CD4-positive, alpha-beta memory T cell (primary cell): ENCODE data around the gene ORC4. TPM values are rescaled to one million over a fixed set of nuclear protein-coding genes. Genes with fewer than 3 reads are reported as not detected.

Experiments used
- CTCF ChIA-PET: fragments of 350-600 bp; sonication (Branson Sonifier 250); formaldehyde crosslinking; loops from one replicate; lab custom pipeline; 2021; ENCODE audit warnings: inconsistent platforms; ENCODE audit not compliant: partially characterized antibody; lab: Charles Lee
- POLR2A ChIA-PET: fragments of 350-600 bp; sonication (Branson Sonifier 250); formaldehyde crosslinking; loops from one replicate; lab custom pipeline; 2021; ENCODE audit not compliant: partially characterized antibody; lab: Charles Lee
- DNase-seq, 5 donors: peaks; one replicate each; pipeline versions ENCODE4 v3.0.0 to v3.0.0-alpha.2; 2020 to 2022; ENCODE audit warnings: mixed read lengths in 1 of 5
- H3K27ac ChIP-seq: one replicate; pipeline ENCODE4 v1.7.0; 2013; ENCODE audit warnings: low read depth, low read length
- H3K27me3 ChIP-seq: 2 replicates; pipeline ENCODE4 v1.7.0; 2013; ENCODE audit warnings: mild to moderate bottlenecking, low read length, moderate library complexity; ENCODE audit not compliant: insufficient read depth
- H3K36me3 ChIP-seq: 2 replicates; pipeline ENCODE4 v1.7.0; 2013; ENCODE audit warnings: mild to moderate bottlenecking, low read length, moderate library complexity; ENCODE audit not compliant: insufficient read depth
- H3K4me1 ChIP-seq: 2 replicates; pipeline ENCODE4 v1.7.0; 2013; ENCODE audit warnings: mild to moderate bottlenecking, low read length, moderate library complexity; ENCODE audit not compliant: insufficient read depth
- H3K4me3 ChIP-seq, 2 donors: one replicate each; pipeline ENCODE4 v1.7.0; 2013; ENCODE audit warnings: low read length in 2 of 2, mild to moderate bottlenecking in 1 of 2
- H3K9me3 ChIP-seq, 2 donors: one replicate each; pipeline ENCODE4 v1.7.0; 2013; ENCODE audit warnings: low read length in 2 of 2, control low read depth in 1 of 2; ENCODE audit not compliant: control insufficient read depth in 1 of 2
- H3K27ac Mint-ChIP-seq, 7 donors: one replicate each; pipeline ENCODE4 v1.8.0; 2020 to 2021; ENCODE audit warnings: mixed read lengths in 7 of 7, mild to moderate bottlenecking in 6 of 7, inconsistent platforms in 3 of 7, moderate library complexity in 3 of 7
- H3K27me3 Mint-ChIP-seq, 2 donors: one replicate each; pipeline ENCODE4 v1.8.0; 2020 to 2021; ENCODE audit warnings: mixed read lengths in 2 of 2
- H3K36me3 Mint-ChIP-seq, 2 donors: one replicate each; pipeline ENCODE4 v1.8.0; 2020 to 2021; ENCODE audit warnings: mixed read lengths in 2 of 2, inconsistent platforms in 1 of 2, mild to moderate bottlenecking in 1 of 2
- H3K4me1 Mint-ChIP-seq, 4 donors: one replicate each; pipeline ENCODE4 v1.8.0; 2020 to 2021; ENCODE audit warnings: mixed read lengths in 4 of 4, mild to moderate bottlenecking in 1 of 4
- H3K4me3 Mint-ChIP-seq, 8 donors: one replicate each; pipeline ENCODE4 v1.8.0; 2020 to 2021; ENCODE audit warnings: mixed read lengths in 8 of 8, mild to moderate bottlenecking in 7 of 8, moderate library complexity in 6 of 8, inconsistent platforms in 3 of 8
- H3K9me3 Mint-ChIP-seq, 8 donors: one replicate each; pipeline ENCODE4 v1.8.0; 2020 to 2021; ENCODE audit warnings: mixed read lengths in 8 of 8, mild to moderate bottlenecking in 5 of 8, inconsistent platforms in 3 of 8, moderate library complexity in 1 of 8
- intact Hi-C: fragments of 100-400 bp; cut with micrococcal nuclease; formaldehyde crosslinking; loops from one replicate; pipeline ENCODE4 v1.15.1; 2023
- polyA plus RNA-seq, 2 donors: library from polyadenylated mRNA; unstranded; fragments of 300-500 nt; fragmentation: Illumina TruSeq; gene quantifications; one replicate each; pipeline ENCODE4 v1.2.3, GENCODE V29; 2021
- total RNA-seq, 2 experiments: library from RNA; stranded (reverse); gene quantifications; one replicate each; pipeline ENCODE4 v1.2.3, GENCODE V29; 2021

Gene ORC4
- total and polyA plus RNA-seq, 4 experiments from 2014 or later = 42.9 to 60.1 (median 56.1) TPM

GRCh38 chr2:148028781-148029180 lies 8.2 kb upstream of the ORC4 start:
- intact Hi-C loops = no loop called here
- Mint-ChIP-seq H3K9me3 (no peaks in the 10 kb centered on the region), H3K27me3 (no peaks in the 10 kb centered on the region), H3K4me3 (no peak overlapping the region), H3K4me1 (peaks cover 12 to 18% (median 14%) of the 10 kb centered on the region in 4 donors), H3K36me3 (peaks cover 6 to 8% of the 10 kb centered on the region in 2 donors), H3K27ac (no peak overlapping the region)
- ChIA-PET CTCF (interaction anchor here (1.1 to 1.4 kb wide), 2 partner anchors 8 to 480 kb away, joined by 3 to 4 read pairs; partner anchors contain the start of genes MBD5 and ORC4), POLR2A (interaction anchor here (1.3 kb wide), 1 partner anchor 8 kb away, joined by 4 read pairs; the partner anchor contains the start of genes MBD5 and ORC4)
- Histone ChIP-seq H3K9me3 (no peaks in the 10 kb centered on the region), H3K4me1 (peaks cover 13% of the 10 kb centered on the region), H3K27me3 (no peaks in the 10 kb centered on the region), H3K27ac (no peak overlapping the region), H3K36me3 (no peaks in the 10 kb centered on the region), H3K4me3 (no peak overlapping the region)
- no peak for DNase-seq

GRCh38 chr2:148027822-148028221 lies 7.3 kb upstream of the ORC4 start:
- DNase-seq = no peak
- H3K27ac ChIP-seq = no peak overlapping the region
- H3K9me3 ChIP-seq = no peaks in the 10 kb centered on the region
- CTCF ChIA-PET = interaction anchor here (1.4 kb wide), 1 partner anchor 481 kb away, joined by 4 read pairs; no protein-coding TSS in a partner anchor
- Mint-ChIP-seq H3K27ac (no peak overlapping the region), H3K4me3 (no peak overlapping the region), H3K27me3 (no peaks in the 10 kb centered on the region), H3K9me3 (no peaks in the 10 kb centered on the region), H3K4me1 (peaks cover 15 to 27% (median 22%) of the 10 kb centered on the region in 4 donors), H3K36me3 (peaks cover 6 to 7% of the 10 kb centered on the region in 2 donors)
- no peaks in the 10 kb centered on the region for H3K27me3 ChIP-seq
- POLR2A ChIA-PET = no interaction called here
- intact Hi-C loops = no loop called here
- no peaks in the 10 kb centered on the region for H3K36me3 ChIP-seq
- H3K4me1 ChIP-seq = peaks cover 22% of the 10 kb centered on the region
- H3K4me3 ChIP-seq = no peak overlapping the region

- Histone ChIP-seq H3K27me3 (no peaks in the 10 kb centered on the region), H3K9me3 (no peaks in the 10 kb centered on the region), H3K27ac (no peak overlapping the region), H3K4me1 (peaks cover 33% of the 10 kb centered on the region), H3K36me3 (no peaks in the 10 kb centered on the region), H3K4me3 (no peak overlapping the region)
- Mint-ChIP-seq H3K4me3 (no peak overlapping the region), H3K27me3 (no peaks in the 10 kb centered on the region), H3K36me3 (peaks cover 6 to 10% of the 10 kb centered on the region in 2 donors), H3K4me1 (peaks cover 20 to 40% (median 29%) of the 10 kb centered on the region in 4 donors), H3K27ac (no peak overlapping the region), H3K9me3 (no peaks in the 10 kb centered on the region)
- no peak for DNase-seq
- CTCF ChIA-PET = no interaction called here
- intact Hi-C loops = no loop called here
- POLR2A ChIA-PET = interaction anchor here (1.0 kb wide), 1 partner anchor 498 kb away, joined by 4 read pairs; no protein-coding TSS in a partner anchor
Observed at GRCh38 chr2:148026573-148026972, 6.0 kb upstream of the ORC4 start.

GRCh38 chr2:148023861-148024260 lies 3.3 kb upstream of the ORC4 start:
- H3K4me3 ChIP-seq = no peak overlapping the region
- no peaks in the 10 kb centered on the region for H3K9me3 Mint-ChIP-seq
- H3K4me1 Mint-ChIP-seq = peaks cover 28 to 67% (median 43%) of the 10 kb centered on the region in 4 donors
- intact Hi-C loops = loop anchor here (5.0 kb wide), 1 partner anchor 503 kb away; no protein-coding TSS in a partner anchor
- peaks cover 6 to 21% of the 10 kb centered on the region in 2 donors for H3K36me3 Mint-ChIP-seq
- peak in 2 of 5 donors; percentile 9 to 27 for DNase-seq
- CTCF ChIA-PET = no interaction called here
- H3K27ac Mint-ChIP-seq = peak overlapping the region; percentile 85 to 94 (median 89)
- H3K9me3 ChIP-seq = no peaks in the 10 kb centered on the region
- H3K27me3 ChIP-seq = no peaks in the 10 kb centered on the region
- POLR2A ChIA-PET = no interaction called here
- peak overlapping the region; percentile 71 to 92 (median 76) for H3K4me3 Mint-ChIP-seq
- no peaks in the 10 kb centered on the region for H3K27me3 Mint-ChIP-seq
- peaks cover 40% of the 10 kb centered on the region for H3K4me1 ChIP-seq
- no peak overlapping the region for H3K27ac ChIP-seq
- no peaks in the 10 kb centered on the region for H3K36me3 ChIP-seq

- H3K27ac Mint-ChIP-seq = peak overlapping the region in 5 of 7 donors; percentile 68 to 85 (median 80)
- H3K36me3 Mint-ChIP-seq = peaks cover 6 to 21% of the 10 kb centered on the region in 2 donors
- intact Hi-C loops = loop anchor here (5.0 kb wide), 1 partner anchor 504 kb away; no protein-coding TSS in a partner anchor
- DNase-seq = no peak
- H3K27me3 Mint-ChIP-seq = no peaks in the 10 kb centered on the region
- peak overlapping the region; percentile 53 to 99 (median 80) for H3K4me3 Mint-ChIP-seq
- H3K27me3 ChIP-seq = no peaks in the 10 kb centered on the region
- peak overlapping the region in 1 of 2 donors; percentile 93 for H3K4me3 ChIP-seq
- ChIA-PET CTCF (interaction anchor here (1.0 to 3.6 kb wide), 4 partner anchors 32 to 502 kb away, joined by 3 to 15 read pairs (median 4); no protein-coding TSS in a partner anchor), POLR2A (interaction anchor here (1.1 to 2.7 kb wide), 2 partner anchors 502 to 1565 kb away, joined by 3 to 23 read pairs; partner anchors contain the start of gene MMADHC)
- peaks cover 35 to 77% (median 51%) of the 10 kb centered on the region in 4 donors for H3K4me1 Mint-ChIP-seq
- H3K9me3 Mint-ChIP-seq = no peaks in the 10 kb centered on the region
- H3K4me1 ChIP-seq = peaks cover 50% of the 10 kb centered on the region
- H3K36me3 ChIP-seq = no peaks in the 10 kb centered on the region
- H3K27ac ChIP-seq = peak overlapping the region; percentile 89
- H3K9me3 ChIP-seq = no peaks in the 10 kb centered on the region
Observed at GRCh38 chr2:148022882-148023281, 2.3 kb upstream of the ORC4 start.

GRCh38 chr2:148022351-148022750 lies 1.8 kb upstream of the ORC4 start:
- CTCF ChIA-PET = interaction anchor here (1.0 to 3.6 kb wide), 5 partner anchors 32 to 502 kb away, joined by 3 to 15 read pairs (median 3); no protein-coding TSS in a partner anchor

GRCh38 chr2:148021886-148022285 lies 1.3 kb upstream of the ORC4 start:
- Mint-ChIP-seq H3K27ac (peak overlapping the region; percentile 85 to 98 (median 97)), H3K27me3 (no peaks in the 10 kb centered on the region), H3K4me1 (peaks cover 37 to 82% (median 56%) of the 10 kb centered on the region in 4 donors), H3K9me3 (no peaks in the 10 kb centered on the region), H3K4me3 (peak overlapping the region; percentile 92 to 100 (median 99)), H3K36me3 (peaks cover 6 to 22% of the 10 kb centered on the region in 2 donors)
- POLR2A ChIA-PET = interaction anchor here (0.6 to 3.0 kb wide), 10 partner anchors 9 to 1565 kb away, joined by 3 to 27 read pairs (median 10); partner anchors contain the start of genes EPC2 and MMADHC
- intact Hi-C loops = loop anchor here (1.0 to 5.0 kb wide), 4 partner anchors 32 to 531 kb away; partner anchors contain the start of gene ACVR2A
- CTCF ChIA-PET = interaction anchor here (1.0 to 3.6 kb wide), 5 partner anchors 31 to 500 kb away, joined by 3 to 15 read pairs (median 4); no protein-coding TSS in a partner anchor
- Histone ChIP-seq H3K4me3 (peak overlapping the region; percentile 87 to 93), H3K4me1 (peaks cover 50% of the 10 kb centered on the region), H3K27me3 (no peaks in the 10 kb centered on the region), H3K27ac (peak overlapping the region; percentile 89), H3K9me3 (no peaks in the 10 kb centered on the region), H3K36me3 (no peaks in the 10 kb centered on the region)
- peak in 1 of 5 donors; percentile 9 for DNase-seq

More at GRCh38 chr2:148022351-148022750, 1.8 kb upstream of the ORC4 start:
- POLR2A ChIA-PET = interaction anchor here (0.6 to 3.0 kb wide), 7 partner anchors 9 to 1565 kb away, joined by 3 to 27 read pairs (median 7); partner anchors contain the start of genes EPC2 and MMADHC
- peak overlapping the region; percentile 85 to 98 (median 97) for H3K27ac Mint-ChIP-seq
- peaks cover 50% of the 10 kb centered on the region for H3K4me1 ChIP-seq
- peaks cover 6 to 21% of the 10 kb centered on the region in 2 donors for H3K36me3 Mint-ChIP-seq
- no peaks in the 10 kb centered on the region for H3K9me3 Mint-ChIP-seq
- no peaks in the 10 kb centered on the region for H3K27me3 ChIP-seq
- DNase-seq = no peak
- no peaks in the 10 kb centered on the region for H3K9me3 ChIP-seq
- H3K27ac ChIP-seq = peak overlapping the region; percentile 89
- intact Hi-C loops = loop anchor here (5.0 kb wide), 1 partner anchor 505 kb away; no protein-coding TSS in a partner anchor
- peaks cover 37 to 80% (median 54%) of the 10 kb centered on the region in 4 donors for H3K4me1 Mint-ChIP-seq
- peak overlapping the region; percentile 87 to 93 for H3K4me3 ChIP-seq
- H3K27me3 Mint-ChIP-seq = no peaks in the 10 kb centered on the region
- H3K36me3 ChIP-seq = no peaks in the 10 kb centered on the region
- H3K4me3 Mint-ChIP-seq = peak overlapping the region; percentile 92 to 100 (median 99)
